GM12872 (cell line): Measurements from ENCODE around the gene CLUH.

Experiments
- TF ChIP-seq, protein P1 (sequence below): IDR thresholded peaks from 3 replicates; pipeline ENCODE4 v1.5.1; 2011; ENCODE audit warnings: low read depth, mild to moderate bottlenecking, low read length, moderate library complexity; ENCODE audit not compliant: insufficient read depth

CLUH gene

DNA sequence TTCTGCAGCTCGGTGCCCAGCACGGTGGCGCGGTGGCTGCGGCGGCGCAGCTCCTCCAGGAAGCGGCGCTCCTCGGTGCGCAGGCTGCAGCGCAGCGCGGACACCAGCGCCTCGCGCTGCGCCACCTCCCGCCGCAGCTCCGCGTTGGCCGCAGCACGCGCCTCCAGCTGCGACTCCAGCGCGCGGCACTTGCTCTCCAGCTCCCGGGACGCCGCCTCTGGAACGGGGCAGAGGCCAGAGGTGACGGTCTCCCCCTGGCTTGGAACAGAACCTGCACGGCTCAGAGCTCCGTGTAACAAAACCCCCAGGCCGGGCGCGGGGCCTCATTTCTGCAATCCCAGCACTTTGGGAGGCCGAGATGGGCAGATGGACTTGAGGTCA lies 13.2 kb upstream of the CLUH start:
- TF ChIP-seq, protein P1, sequence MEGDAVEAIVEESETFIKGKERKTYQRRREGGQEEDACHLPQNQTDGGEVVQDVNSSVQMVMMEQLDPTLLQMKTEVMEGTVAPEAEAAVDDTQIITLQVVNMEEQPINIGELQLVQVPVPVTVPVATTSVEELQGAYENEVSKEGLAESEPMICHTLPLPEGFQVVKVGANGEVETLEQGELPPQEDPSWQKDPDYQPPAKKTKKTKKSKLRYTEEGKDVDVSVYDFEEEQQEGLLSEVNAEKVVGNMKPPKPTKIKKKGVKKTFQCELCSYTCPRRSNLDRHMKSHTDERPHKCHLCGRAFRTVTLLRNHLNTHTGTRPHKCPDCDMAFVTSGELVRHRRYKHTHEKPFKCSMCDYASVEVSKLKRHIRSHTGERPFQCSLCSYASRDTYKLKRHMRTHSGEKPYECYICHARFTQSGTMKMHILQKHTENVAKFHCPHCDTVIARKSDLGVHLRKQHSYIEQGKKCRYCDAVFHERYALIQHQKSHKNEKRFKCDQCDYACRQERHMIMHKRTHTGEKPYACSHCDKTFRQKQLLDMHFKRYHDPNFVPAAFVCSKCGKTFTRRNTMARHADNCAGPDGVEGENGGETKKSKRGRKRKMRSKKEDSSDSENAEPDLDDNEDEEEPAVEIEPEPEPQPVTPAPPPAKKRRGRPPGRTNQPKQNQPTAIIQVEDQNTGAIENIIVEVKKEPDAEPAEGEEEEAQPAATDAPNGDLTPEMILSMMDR = peak; percentile 8; the same call in 1 of the 3 replicates

- TF ChIP-seq, protein P1 = no peak
Observed at GRCh38 chr17:2723997-2724783, 12.6 kb upstream of the CLUH start.

DNA sequence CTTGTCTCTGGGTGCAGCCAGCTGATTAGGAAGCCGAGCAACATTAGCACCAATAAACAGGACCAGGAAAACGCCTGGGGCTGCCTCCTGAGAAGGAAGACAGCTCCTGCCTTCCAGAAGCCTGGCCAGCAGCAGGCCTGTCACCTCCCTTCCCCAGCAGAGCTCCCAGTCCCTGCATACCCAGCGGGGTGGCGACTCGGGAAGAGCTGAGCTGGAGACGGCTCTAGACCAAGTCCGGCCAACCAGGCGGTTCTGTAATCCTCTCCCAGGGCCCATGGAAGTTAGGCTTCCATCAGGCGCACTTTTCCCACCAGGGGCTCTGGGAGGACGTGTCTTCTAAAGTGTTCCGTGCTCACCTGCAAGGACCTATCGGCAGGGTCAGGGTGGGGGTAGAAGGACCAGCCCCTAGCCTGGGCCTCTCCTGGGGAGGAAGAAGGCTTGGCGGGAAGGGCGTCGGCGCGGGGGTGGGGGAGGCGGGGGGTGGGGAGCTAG lies 12.0 kb upstream of the CLUH start:
- TF ChIP-seq, protein P1 = no peak

DNA sequence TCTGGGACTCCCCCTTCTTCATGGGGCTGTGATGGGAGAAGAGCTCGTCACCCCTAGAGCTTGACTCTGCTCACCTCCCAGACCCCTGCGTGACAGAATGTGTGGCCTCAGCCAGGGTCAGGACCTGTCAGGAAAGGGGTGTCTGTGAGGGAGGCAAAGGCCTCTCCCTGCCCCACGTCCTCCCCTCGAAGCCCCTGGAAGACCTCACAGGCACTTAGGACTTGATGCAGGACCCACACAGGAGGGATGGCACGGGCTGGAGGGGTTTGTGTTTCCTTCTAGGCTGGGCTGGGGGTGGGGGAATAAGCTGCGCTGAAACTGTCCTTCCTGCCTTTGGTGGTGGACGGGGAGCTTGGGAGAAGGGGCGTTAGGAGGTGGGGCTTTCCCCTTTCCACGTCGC lies 11.0 kb upstream of the CLUH start:
- TF ChIP-seq, protein P1 = no peak

- TF ChIP-seq, protein P1 = no peak
Observed at GRCh38 chr17:2721603-2722002, 10.0 kb upstream of the CLUH start.

DNA sequence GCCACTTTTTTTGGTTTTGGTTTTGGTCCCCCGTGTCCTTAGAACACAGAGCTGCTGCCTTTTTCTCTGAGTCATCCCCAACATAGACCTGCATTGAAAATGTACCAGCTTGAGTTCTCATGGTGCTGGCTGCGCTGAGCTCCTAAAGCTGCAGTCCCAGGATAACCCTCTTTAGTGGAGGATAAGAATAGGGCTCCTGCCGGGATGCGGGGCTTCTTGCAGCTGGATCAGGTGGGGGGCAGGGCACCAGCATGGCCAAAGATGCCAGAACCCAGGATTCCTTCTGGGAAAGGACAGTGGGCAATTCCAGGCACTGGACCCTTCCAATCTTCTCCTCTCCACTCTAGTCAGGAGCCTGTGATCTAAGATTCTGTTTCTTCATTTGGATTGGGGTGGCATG lies 8.3 kb upstream of the CLUH start:
- TF ChIP-seq, protein P1 = no peak

DNA sequence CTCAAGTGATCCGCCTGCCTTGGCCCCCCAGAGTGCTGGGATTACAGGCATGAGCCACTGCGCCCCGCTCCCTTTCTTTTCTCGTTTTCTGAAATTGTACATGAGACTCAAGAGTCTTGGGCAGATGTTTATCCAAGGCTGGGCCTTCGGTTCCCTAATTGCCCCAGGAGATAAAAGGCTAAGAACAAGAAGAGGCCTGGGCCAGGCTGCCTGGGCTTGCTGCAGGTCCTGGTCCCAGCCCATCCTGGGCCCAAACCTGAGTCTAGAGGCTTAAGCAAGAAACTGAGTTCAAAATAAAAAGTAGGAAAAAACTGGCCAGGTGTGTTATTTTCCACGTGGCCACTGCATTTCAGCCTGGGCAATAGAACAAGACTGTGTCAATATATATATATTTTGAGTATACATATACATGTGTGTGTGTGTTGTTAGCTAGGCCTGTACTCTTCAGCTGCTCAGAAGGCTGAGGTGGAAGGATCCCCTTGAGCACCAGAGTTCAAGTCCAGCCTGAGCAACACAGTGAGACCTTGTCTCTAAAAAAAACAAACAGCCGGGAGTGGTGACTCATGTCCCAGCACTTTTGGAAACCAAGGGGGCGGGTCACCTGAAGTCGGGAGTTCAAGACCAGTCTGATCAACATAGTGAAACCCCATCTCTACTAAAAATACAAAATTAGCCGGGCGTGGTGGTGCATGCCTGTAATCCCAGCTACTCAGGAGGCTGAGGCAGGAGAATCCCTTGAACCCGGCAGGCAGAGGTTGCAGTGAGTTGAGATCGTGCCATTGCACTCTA lies 6.8 kb upstream of the CLUH start:
- TF ChIP-seq, protein P1 = no peak
